GM19455 (cell line): ENCODE results near the gene DEK.
"Not testable (repeated sequence)": the region's sequence is repeated elsewhere in the genome, so short reads cannot be mapped to it uniquely, and the experiment has no call there.

ENCODE experiments used
- ATAC-seq: cut with Tn5 transposase; IDR thresholded peaks from one replicate; pipeline ENCODE4 v1.9.1; 2021; ENCODE audit not compliant: unreplicated experiment

Gene DEK

DNA sequence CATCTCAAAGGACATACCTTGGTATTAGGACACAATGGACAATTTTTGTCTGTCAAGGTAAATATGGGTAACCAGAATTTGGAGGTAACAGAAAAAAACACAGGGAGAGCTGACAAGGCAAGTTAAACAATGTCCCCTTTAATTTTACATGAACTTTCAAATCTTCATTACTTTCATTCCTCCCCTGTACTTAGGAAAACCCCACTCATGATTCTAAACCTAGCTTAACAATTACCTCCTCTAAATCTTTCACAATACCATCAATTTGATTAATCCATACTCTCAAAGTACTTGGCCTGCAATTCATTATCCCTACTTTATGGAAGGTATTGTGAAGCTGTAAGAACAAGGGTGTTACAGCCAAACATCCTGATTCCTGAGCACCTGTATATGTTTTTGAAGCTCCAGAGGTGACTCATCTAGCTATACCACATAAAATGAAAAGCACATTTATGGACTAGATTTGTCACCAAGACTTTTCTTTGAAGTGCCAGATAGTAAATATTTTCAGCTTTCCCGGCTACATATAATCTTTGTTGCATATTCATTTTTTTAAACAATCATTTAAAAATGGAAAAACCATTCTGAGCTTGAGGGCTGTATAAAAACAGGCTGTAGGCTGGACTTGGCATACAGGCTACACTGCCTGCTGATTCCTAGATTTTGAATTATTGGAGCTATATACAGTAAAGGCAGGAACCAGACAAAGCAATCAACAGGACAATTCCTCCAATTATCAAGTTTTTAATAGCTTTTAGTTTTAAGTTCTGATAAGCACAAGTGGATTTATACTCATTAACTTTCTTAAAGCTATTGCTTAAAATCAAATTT, 22.9 kb downstream of the DEK start:
- no peak for ATAC-seq

DNA sequence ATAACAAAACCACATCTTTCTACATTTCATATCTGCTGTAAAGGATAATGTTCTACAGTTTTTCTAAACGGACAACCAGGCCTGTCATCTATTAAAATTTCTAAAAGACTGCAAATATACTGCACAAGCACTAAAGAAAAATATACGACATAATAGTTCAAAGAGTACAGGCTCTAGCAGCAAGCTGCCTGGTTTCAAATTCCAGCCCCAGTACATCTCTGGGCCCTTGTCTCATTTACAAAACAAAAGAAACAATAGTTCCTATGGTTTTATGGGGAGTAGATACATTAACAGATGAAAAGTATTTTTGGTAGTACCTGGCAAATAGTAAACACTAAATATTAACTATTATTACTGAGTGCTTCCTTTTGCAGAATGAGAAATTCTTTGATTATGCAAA, 24.1 kb downstream of the DEK start:
- no peak for ATAC-seq

DNA sequence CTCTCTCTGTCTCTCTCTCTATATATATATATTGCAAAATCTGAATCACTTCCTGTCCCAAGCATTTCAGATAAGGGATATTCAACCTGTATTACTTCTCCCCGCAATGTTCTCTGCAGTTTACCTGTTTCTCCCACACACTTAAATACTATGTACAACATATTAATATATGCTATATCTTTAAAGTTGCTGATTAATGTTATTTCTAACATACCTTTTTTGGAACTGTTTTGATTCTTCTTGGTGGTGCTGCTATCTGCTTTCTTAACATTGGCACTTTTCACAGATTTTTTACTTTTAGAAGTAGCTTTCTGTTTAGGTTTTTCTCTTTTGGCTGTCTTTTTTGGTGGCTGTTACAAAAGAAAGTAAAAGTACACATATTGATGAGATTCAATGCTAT, 27.2 kb downstream of the DEK start:
- ATAC-seq = no peak

DNA sequence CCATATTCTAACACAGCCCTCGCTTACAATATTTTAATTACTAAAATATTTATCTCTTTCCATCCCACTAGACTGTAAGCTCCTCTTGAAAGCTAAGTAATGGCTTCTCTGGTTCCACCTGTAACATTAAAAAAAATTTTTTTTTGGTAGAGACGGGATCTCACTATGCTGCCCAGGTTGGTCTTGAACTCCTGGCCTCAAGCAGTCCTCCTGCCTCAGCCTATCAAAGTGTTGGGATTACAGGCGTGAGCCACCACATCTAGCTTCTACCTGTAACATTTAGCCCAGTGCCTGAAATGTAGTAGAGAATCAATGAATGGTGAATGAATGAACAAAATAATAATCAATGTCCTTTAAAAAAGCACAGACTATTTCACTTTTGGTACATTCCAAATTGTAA, 28.8 kb downstream of the DEK start:
- no peak for ATAC-seq

DNA sequence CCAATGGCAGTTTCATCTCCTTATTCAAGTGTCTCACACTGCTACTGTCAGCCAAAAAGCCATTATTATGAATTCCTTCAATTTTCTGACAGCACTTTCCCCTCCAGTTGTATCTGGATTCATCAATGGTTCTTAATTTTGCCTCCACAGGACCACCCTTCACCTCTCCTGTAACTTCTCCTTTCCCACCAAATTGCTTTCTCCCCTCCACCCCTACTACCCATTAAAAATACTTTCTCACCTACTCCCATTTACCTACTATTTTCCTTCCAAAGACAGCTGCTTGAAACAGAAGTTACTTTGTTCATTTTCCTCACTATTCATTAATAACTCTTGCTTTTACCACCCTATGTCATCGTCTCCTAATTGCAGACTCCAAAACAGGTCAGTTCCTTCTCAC, 29.8 kb downstream of the DEK start:
- ATAC-seq = no peak

DNA sequence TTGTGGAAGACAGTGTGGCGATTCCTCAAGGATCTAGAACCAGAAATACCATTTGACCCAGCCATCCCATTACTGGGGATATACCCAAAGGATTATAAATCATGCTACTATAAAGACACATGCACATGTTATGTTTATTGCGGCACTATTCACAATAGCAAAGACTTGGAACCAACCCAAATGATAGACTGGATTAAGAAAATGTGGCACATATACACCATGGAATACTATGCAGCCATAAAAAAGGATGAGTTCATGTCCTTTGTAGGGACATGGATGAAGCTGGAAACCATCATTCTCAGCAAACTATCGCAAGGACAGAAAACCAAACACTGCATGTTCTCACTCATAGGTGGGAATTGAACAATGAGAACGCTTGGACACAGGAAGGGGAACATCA, 30.6 kb downstream of the DEK start:
- not testable (repeated sequence) for ATAC-seq

DNA sequence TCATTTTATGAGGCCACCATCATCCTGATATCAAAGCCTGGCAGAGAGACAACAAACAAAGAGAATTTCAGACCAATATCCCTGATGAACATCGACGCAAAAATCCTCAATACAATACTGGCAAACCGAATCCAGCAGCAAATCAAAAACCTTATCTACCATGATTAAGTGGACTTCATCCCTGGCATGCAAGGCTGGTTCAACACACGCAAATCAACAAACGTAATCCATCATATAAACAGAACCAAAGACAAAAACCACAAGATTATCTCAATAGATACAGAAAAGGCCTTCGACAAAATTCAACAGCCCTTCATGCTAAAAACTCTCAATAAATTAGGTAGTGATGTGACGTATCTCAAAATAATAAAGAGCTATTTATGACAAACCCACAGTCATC, 32.5 kb downstream of the DEK start:
- not testable (repeated sequence) for ATAC-seq

DNA sequence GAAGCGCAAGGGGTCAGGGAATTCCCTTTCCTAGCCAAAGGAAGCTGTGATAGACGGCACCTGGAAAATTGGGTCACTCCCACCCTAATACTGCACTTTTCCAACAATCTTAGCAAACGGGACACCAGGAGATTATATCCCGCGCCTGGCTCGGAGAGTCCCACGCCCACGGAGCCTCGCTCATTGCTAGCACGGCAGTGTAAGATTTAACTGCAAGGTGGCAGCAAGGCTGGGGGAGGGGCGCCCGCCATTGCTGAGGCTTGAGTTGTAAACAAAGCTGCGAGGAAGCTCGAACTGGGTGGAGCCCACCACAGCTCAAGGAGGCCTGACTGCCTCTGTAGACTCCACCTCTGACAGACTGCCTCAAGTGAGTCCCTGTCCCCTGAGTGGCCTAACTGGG, 35.7 kb downstream of the DEK start:
- ATAC-seq = not testable (repeated sequence)

DNA sequence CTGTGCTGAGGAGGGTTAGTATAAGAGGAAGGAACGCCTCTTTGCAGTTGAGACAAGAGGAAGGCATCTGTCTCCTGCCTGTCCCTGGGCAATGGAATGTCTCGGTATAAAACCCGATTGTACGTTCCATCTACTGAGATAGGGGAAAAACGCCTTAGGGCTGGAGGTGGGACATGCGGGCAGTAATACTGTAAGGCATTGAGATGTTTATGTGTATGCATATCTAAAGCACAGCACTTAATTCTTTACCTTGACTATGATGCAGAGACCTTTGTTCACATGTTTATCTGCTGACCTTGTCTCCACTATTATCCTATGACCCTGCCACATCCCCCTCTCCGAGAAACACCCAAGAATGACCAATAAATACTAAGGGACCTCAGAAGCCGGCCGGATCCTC, 37.2 kb downstream of the DEK start:
- ATAC-seq = not testable (repeated sequence)

DNA sequence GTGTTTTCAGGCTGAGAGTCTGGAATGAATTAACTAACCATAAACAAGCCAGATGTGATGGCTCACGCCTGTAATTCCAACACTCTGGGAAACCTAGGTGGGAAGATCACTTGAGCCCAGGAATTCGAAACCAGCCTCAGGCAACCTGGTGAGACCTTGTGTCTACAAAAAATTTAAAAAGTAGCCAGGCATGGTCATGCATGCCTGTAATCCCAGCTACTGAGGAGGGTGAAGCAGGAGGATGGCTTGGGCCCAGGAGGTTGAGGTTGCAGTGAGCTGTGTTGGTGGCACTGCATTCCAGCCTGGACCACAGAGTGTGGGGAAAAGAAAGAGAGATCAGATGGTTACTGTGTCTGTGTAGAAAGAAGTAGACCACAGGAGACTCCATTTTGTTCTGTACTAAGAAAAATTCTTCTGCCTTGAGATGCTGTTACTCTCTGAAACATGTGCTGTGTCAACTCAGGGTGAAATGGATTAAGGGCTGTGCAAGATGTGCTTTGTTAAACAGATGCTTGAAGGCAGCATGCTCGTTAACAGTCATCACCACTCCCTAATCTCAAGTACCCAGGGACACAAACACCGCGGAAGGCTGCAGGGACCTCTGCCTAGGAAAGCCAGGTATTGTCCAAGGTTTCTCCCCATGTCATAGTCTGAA, 37.8 kb downstream of the DEK start:
- not testable (repeated sequence) for ATAC-seq

DNA sequence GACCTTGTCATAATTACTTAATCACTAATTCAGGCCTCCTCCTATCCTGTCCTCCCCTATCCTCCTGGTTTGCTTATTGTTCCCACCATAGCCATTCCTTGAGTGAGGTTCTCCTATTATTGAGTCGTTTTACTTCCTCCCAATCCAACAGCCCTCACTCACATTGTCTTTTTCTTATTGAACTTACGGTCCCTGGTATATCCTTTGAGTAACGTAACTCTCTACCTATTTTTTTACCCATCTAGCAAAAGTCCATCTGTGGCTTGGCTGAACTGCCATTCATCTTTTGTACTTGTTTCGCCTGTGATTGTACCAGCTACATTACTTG, 43.1 kb downstream of the DEK start:
- no peak for ATAC-seq

DNA sequence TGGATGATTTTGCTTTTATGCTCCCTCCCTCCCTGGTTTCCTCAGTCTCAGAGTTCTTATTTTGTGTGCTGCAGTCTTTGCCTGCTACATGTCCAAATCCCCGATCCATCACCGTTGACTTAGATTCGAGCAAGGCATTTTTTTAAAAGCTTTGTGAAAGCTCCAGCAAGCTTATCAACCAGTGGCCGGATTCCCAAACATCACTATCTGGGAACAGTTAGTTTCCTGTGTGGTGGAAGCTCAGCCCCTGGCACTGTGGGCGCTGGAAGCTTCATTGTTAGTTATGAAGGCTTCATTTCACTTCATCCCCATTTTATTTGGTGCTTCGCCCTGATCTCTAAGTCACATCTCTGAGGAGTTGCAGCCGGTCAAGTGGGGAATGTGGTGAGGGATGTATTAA, 44.7 kb downstream of the DEK start:
- no peak for ATAC-seq

DNA sequence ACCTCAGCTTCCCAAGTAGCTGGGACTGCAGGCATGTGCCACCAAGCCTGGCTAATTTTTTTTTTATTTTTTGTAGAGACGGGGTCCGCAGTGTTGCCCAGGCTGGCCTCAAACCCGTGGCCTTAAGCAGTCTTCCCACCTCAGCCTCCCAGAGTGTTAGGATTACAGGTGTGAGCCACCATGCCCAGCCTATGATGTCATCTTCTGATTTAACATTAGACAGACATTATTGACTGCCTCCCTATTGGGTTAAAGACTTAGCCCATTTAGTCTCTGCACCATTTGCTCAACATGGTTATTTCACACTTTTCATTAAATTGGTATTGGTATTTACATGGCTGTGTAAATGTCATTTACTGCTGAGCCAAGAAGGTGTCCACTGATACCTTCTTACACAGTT, 46.1 kb downstream of the DEK start:
- ATAC-seq = no peak

DNA sequence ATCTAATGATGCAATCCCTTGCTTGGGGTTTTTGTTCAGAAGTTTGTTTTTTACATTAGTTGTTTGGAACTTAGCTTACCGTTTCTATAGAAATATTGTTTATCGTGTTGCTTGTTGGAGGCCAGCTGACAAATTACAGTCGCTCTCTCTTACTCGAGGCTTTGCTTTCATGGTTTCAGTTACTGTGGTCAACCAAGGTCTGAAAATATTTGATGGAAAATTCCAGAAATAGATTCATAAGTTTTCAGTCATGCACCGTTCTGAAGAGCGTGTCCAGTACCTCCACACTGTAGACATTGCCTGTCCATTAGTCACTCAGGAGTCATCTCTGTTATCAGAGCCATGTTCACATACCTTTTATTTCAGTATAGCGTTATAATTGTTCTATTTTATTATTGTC, 47.9 kb downstream of the DEK start:
- no peak for ATAC-seq

DNA sequence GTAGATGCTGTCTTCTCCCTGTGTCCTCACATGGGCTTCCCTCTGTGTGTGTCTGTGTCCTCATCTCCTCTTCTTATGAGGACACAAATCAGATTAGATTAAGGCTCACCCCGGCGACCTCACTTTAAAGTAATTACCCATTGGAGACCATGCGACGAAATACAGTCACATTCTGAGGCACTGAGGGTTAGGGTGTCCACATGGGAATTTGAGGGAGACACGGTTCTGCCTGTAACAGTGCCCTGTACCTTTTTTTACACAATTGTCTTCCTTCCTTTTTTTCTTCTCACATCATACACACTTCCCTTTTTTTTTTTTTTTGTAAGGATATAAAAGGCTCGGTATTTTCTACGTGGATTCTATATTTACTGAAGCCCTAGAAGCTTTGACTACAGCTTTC, 48.9 kb downstream of the DEK start:
- ATAC-seq = no peak

DNA sequence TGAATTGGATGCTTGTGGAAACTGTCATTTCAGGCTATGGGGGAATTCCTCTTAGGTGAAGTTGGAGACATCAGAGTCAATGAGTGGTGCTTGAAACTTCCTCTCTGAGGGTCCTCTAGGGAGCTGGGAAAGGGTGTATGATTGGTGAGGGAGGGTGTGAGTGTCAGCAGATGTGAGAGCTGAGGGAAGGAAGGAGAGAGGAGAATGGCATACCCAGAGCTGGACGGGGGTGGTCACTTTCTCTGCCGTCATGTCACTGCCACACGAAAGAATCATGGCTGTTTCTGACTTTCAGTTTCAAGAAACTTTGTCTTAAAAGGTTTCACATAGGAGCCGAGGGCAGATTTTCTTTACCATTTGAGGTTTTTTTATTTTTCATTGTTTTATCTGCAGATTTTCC, 50.3 kb downstream of the DEK start:
- ATAC-seq = no peak

DNA sequence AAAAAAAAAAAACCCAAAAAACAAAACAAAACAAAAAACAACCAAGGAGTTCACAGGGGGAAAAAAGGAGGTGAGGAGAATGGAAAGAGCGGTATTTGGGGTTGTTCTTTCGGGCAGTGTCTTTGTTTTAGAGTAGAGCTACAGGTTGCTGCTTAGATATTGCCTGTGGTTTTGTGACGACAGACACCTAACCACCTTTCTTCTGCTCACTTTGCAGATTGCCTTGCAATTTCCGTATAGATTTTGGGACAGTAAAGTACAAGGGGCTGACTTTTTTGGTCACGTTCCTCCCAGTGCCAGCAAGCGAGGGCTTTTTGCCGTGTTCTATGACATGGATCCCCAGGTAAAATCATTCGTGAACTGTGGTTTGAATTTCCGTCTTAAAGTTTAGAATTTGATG, 50.9 kb downstream of the DEK start:
- ATAC-seq = no peak

DNA sequence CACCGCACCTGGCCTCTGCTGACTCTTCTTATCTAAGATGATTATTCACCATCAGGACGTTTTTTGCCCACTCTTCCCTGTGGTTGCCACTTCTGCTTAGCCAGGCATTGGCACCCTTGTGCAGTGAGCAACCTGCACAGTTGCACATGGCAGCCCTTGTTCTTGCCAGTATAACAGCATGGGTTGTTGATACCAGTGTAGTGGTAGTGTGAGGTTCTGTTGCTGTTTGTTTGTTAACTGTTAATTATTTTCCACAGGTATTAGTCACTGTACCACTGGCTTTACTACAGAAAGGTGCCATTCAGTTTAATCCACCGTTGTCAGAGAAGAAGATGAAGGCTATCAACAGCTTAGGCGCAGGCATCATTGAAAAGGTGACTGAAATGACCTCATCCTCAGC, 52.1 kb downstream of the DEK start:
- no peak for ATAC-seq

DNA sequence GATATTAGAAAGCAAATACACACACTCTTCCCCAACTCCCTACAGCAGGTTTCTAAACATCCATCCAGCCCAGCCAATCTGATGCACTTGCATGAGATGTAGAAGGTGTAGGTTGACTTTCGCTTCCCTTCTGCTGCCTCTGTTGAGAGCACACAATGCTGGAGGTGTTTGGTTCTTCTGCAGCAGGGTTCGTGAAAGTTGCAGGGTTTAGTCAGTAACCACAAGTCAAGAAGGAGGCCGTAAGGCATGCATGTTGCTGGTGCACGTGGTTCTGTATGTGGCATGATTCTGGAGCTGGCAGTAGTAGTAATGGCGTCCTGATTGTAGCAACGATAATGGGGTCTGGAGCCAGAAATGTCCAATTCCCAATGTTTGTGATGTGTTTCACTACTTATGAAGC, 53.0 kb downstream of the DEK start:
- ATAC-seq = peak; percentile 96

DNA sequence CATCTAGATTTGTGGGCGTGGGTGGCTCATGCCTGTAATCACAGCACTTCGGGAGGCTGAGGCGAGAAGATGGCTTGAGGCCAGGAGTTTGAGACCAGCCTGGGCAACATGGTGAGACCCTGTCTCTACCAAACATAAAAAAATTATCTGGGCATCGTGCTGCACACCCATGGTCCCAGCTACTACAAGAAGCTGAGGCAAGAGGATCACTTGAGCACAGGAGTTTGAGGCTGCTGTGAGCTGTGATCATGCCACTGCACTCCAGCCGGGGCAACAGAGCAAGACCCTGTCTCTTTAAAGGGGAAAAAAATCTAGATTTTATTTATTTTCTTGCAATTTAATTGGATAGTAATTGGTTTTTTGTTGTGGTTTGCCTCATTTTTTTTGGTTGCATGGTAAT, 53.6 kb downstream of the DEK start:
- no peak for ATAC-seq

DNA sequence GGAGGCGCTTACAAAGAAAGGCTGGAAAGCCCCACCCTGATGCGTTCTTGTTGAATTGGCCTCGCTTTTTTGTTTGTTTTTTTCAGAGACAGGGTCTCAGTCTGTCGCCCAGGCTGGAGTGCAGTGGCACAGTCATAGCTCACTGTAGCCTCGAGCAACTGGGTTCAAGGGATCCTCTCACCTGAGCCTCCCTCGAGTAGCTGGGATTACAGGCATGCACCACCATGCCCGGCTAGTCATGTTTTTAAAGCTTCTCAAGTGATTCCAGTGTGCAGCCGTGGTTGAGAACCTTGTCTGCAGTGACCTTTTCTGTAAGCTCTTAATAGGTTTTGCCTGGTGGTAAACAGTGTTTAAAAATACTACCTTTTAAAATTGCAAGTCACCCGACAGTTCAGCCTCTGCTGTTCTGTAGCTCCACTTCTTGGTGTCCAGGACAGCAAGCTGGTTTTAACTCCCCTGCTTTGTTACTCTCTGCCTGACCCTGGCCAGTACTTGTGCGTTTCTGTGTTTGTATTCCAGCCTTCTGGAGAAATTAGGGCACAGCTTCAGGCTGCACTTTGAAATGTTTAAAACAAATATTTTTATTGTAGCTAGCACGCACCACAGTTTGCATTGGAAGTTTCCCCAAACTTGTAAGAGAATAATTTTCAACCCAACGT, 54.7 kb downstream of the DEK start:
- ATAC-seq = no peak

DNA sequence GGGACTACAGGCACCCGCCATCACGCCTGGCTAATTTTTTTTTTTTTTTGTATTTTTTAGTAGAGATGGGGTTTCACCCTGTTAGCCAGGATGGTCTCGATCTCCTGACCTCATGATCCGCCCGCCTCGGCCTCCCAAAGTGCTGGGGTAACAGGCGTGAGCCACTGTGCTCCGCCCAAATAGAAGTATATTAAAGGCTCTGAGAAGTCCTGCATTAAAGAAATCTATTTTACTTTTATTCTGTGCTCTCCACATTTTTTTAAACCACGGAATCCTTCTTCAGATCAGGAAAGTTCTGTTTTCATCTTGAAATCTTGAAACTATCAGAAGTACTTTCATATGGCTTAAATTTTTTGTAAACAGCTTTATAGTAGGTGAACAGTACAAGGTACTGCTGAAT, 55.6 kb downstream of the DEK start:
- not testable (repeated sequence) for ATAC-seq
